HCT116 (cell line): Measurements from ENCODE around the gene RUFY1. TPM values are rescaled to one million over a fixed set of nuclear protein-coding genes. Genes with fewer than 3 reads are reported as not detected.

ENCODE experiments used
- ATAC-seq: fragments of 200-7000 bp; cut with Tn5 transposase; 2 replicates; pipeline ENCODE4 v1.9.1; 2020; ENCODE audit warnings: mild to moderate bottlenecking, moderate library complexity
- BruUV-seq: library from RNA; stranded (reverse); fragments of 400-500 nt; replicated peaks from 2 replicates; lab custom pipeline; 2021; lab: Mats Ljungman, UMichigan
- CTCF ChIA-PET: fragments of 300-600 bp; sonication (Branson Sonifier 250); formaldehyde crosslinking; loops from one replicate; lab custom pipeline; 2021; ENCODE audit warnings: antibody characterized with exemption; lab: Charles Lee
- POLR2A ChIA-PET: fragments of 300-600, 350-600 bp; sonication (Branson Sonifier 250); formaldehyde crosslinking; loops from one replicate; lab custom pipeline; 2021; ENCODE audit warnings: antibody characterized with exemption; lab: Charles Lee
- RAD21 ChIA-PET, 2 experiments: fragments of 300-600 bp; sonication (Branson Sonifier 250); formaldehyde crosslinking; loops; one replicate each; lab custom pipeline; 2023; ENCODE audit warnings: low total read pairs in 2 of 2; ENCODE audit not compliant: uncharacterized antibody in 2 of 2, unreplicated experiment in 2 of 2, low non-redundant PET in 1 of 2; lab: Charles Lee
- DNase-seq: peaks from one replicate; pipeline ENCODE4 v3.0.0-alpha.2; 2010; ENCODE audit warnings: low read depth, low spot score
- H2AFZ ChIP-seq: fragments of 200-600 bp; shearing (Covaris generic), sonication (generic); 2 replicates; pipeline ENCODE4 v1.6.1; 2017; ENCODE audit warnings: low read depth, mixed run types, mixed read lengths, antibody characterized with exemption, low read length; ENCODE audit not compliant: poor library complexity, severe bottlenecking
- H3K27ac ChIP-seq: 2 replicates; pipeline ENCODE4 v1.5.1; 2012; ENCODE audit warnings: low read depth, low read length
- H3K27me3 ChIP-seq: fragments of 200-600 bp; sonication (generic); 2 replicates; pipeline ENCODE4 v1.6.1; 2016; ENCODE audit warnings: mixed run types, low read length, mixed read lengths; ENCODE audit not compliant: insufficient read depth
- H3K36me3 ChIP-seq, 2 experiments: fragments of 200-500 bp in 1 of 2; fragments of 200-600 bp in 1 of 2; sonication (Bioruptor generic) in 1 of 2; sonication (generic) in 1 of 2; 2 replicates each; pipeline versions ENCODE4 v1.5.1 to v1.6.1; 2014 to 2016; ENCODE audit warnings: low read length in 2 of 2, inconsistent platforms in 1 of 2, mixed read lengths in 1 of 2, mixed run types in 1 of 2; ENCODE audit not compliant: insufficient read depth in 2 of 2, control insufficient read depth in 1 of 2
- H3K4me1 ChIP-seq, 2 experiments: fragments of 200-600 bp in 1 of 2; sonication (generic) in 1 of 2; 2 replicates each; pipeline versions ENCODE4 v1.5.1 to v1.6.1; 2012 to 2017; ENCODE audit warnings: low read length in 2 of 2, inconsistent platforms in 1 of 2, mild to moderate bottlenecking in 1 of 2, mixed read lengths in 1 of 2, mixed run types in 1 of 2, moderate library complexity in 1 of 2; ENCODE audit not compliant: insufficient read depth in 2 of 2, control insufficient read depth in 1 of 2
- H3K4me2 ChIP-seq: fragments of 200-600 bp; sonication (generic); 2 replicates; pipeline ENCODE4 v1.6.1; 2017; ENCODE audit warnings: mixed run types, low read length, mixed read lengths
- H3K4me3 ChIP-seq, 2 experiments: fragments of 200-600 bp in 1 of 2; sonication (generic) in 1 of 2; replicated peaks in 1 of 2; 2 replicates each; pipeline ENCODE4 v1.5.1; 2011 to 2016; ENCODE audit warnings: low read length in 2 of 2, control low read depth in 1 of 2, low read depth in 1 of 2, mild to moderate bottlenecking in 1 of 2, mixed read lengths in 1 of 2, mixed run types in 1 of 2
- H3K79me2 ChIP-seq: fragments of 200-600 bp; sonication (generic); 2 replicates; pipeline ENCODE4 v1.6.1; 2017; ENCODE audit warnings: mild to moderate bottlenecking, mixed run types, low read length, moderate library complexity, mixed read lengths; ENCODE audit not compliant: insufficient read depth
- H3K9ac ChIP-seq: fragments of 200-600 bp; sonication (generic); 2 replicates; pipeline ENCODE4 v1.6.1; 2016; ENCODE audit warnings: low read length, mixed read lengths
- H3K9me2 ChIP-seq: fragments of 200-600 bp; sonication (generic), shearing (Covaris generic); 2 replicates; pipeline ENCODE4 v1.6.1; 2017; ENCODE audit warnings: mixed run types, mild to moderate bottlenecking, moderate library complexity; ENCODE audit not compliant: insufficient read depth
- H3K9me3 ChIP-seq, 2 experiments: fragments of 200-500 bp in 1 of 2; fragments of 200-600 bp in 1 of 2; sonication (Bioruptor generic) in 1 of 2; sonication (generic) in 1 of 2; 2 replicates each; pipeline ENCODE4 v1.6.1; 2014 to 2017; ENCODE audit warnings: low read length in 2 of 2, mixed read lengths in 2 of 2, inconsistent platforms in 1 of 2, low read depth in 1 of 2, mild to moderate bottlenecking in 1 of 2, mixed run types in 1 of 2, moderate library complexity in 1 of 2; ENCODE audit not compliant: control insufficient read depth in 1 of 2, insufficient read depth in 1 of 2
- H4K20me1 ChIP-seq: fragments of 200-600 bp; sonication (generic), shearing (Covaris generic); 2 replicates; pipeline ENCODE4 v1.6.1; 2017; ENCODE audit warnings: mixed run types, mild to moderate bottlenecking, moderate library complexity; ENCODE audit not compliant: insufficient read depth
- CBX3 ChIP-seq: IDR thresholded peaks from 2 replicates; pipeline ENCODE4 v1.6.1; 2012; ENCODE audit warnings: low read depth
- CEBPB ChIP-seq: IDR thresholded peaks from 2 replicates; pipeline ENCODE4 v1.6.1; 2012; ENCODE audit warnings: low read depth
- EGR1 ChIP-seq: IDR thresholded peaks from 2 replicates; pipeline ENCODE4 v1.6.1; 2012; ENCODE audit warnings: low read depth
- ELF1 ChIP-seq: IDR thresholded peaks from 2 replicates; pipeline ENCODE4 v1.6.1; 2012; ENCODE audit warnings: low read depth, borderline replicate concordance
- EZH2 ChIP-seq: fragments of 200-600 bp; sonication (generic); IDR thresholded peaks from 2 replicates; pipeline ENCODE4 v1.6.1; 2017; ENCODE audit warnings: antibody characterized with exemption, mixed run types
- EZH2phosphoT487 ChIP-seq: fragments of 200-600 bp; IDR thresholded peaks from 2 replicates; pipeline ENCODE4 v1.6.1; 2018; ENCODE audit warnings: antibody characterized with exemption, borderline replicate concordance
- FOSL1 ChIP-seq: IDR thresholded peaks from 2 replicates; pipeline ENCODE4 v1.6.1; 2012; ENCODE audit warnings: low read depth
- JUND ChIP-seq: IDR thresholded peaks from 2 replicates; pipeline ENCODE4 v1.6.1; 2012
- POLR2A ChIP-seq: IDR thresholded peaks from 2 replicates; pipeline ENCODE4 v1.7.0; 2011; ENCODE audit warnings: borderline replicate concordance; ENCODE audit not compliant: insufficient read depth, insufficient read length; ENCODE audit errors: extremely low read depth
- RAD21 ChIP-seq: IDR thresholded peaks from 2 replicates; pipeline ENCODE4 v1.6.1; 2012; ENCODE audit warnings: low read depth, mild to moderate bottlenecking
- SIN3A ChIP-seq: IDR thresholded peaks from 2 replicates; pipeline ENCODE4 v1.6.1; 2012; ENCODE audit warnings: low read depth
- SP1 ChIP-seq: IDR thresholded peaks from 2 replicates; pipeline ENCODE4 v1.6.1; 2012; ENCODE audit warnings: low read depth
- SRF ChIP-seq: IDR thresholded peaks from 2 replicates; pipeline ENCODE4 v1.6.1; 2012; ENCODE audit warnings: low read depth
- TCF7L2 ChIP-seq: IDR thresholded peaks from 2 replicates; pipeline ENCODE4 v1.7.0; 2011; ENCODE audit warnings: borderline replicate concordance, inconsistent platforms; ENCODE audit not compliant: insufficient read depth, insufficient read length; ENCODE audit errors: extremely low read depth
- ZNF274 ChIP-seq: fragments of 200-500 bp; sonication (Bioruptor generic); IDR thresholded peaks from 2 replicates; pipeline ENCODE4 v1.6.1; 2014; ENCODE audit warnings: mild to moderate bottlenecking, low read depth, low read length, inconsistent platforms
- intact Hi-C: fragments of 100-400 bp; cut with micrococcal nuclease; formaldehyde crosslinking; loops from 2 replicates; pipeline ENCODE4 v1.10.0; 2022
- total RNA-seq: library from RNA; stranded (reverse); gene quantifications from one replicate; pipeline ENCODE4 v1.2.1, GENCODE V29; 2021; ENCODE audit not compliant: unreplicated experiment
- TF ChIP-seq, protein P1 (sequence below): IDR thresholded peaks from 2 replicates; pipeline ENCODE4 v1.6.1; 2011; ENCODE audit warnings: mild to moderate bottlenecking, low read length, moderate library complexity; ENCODE audit not compliant: insufficient replicate concordance; ENCODE audit errors: extremely low read depth
- TF ChIP-seq, protein P2 (sequence below): IDR thresholded peaks from 2 replicates; pipeline ENCODE4 v1.6.1; 2012; ENCODE audit warnings: low read depth
- TF ChIP-seq, protein P3 (sequence below): IDR thresholded peaks from 2 replicates; pipeline ENCODE4 v1.6.1; 2012
- TF ChIP-seq, protein P4 (sequence below), 3 experiments: fragments of 200-600 bp in 1 of 3; sonication (generic) in 1 of 3; IDR thresholded peaks in 2 of 3; conservative IDR thresholded peaks in 1 of 3; 2 replicates each; pipeline ENCODE4 v1.5.1; 2012 to 2017; ENCODE audit warnings: low read depth in 2 of 3, low read length in 2 of 3, antibody characterized with exemption in 1 of 3, borderline replicate concordance in 1 of 3, control low read depth in 1 of 3, mild to moderate bottlenecking in 1 of 3, mixed read lengths in 1 of 3, mixed run types in 1 of 3, moderate library complexity in 1 of 3; ENCODE audit not compliant: insufficient read depth in 1 of 3
- TF ChIP-seq, protein P5 (sequence below): IDR thresholded peaks from 2 replicates; pipeline ENCODE4 v1.6.1; 2012

Gene RUFY1
- total RNA-seq, 1 experiment from 2014 or later = 32.9 TPM

DNA sequence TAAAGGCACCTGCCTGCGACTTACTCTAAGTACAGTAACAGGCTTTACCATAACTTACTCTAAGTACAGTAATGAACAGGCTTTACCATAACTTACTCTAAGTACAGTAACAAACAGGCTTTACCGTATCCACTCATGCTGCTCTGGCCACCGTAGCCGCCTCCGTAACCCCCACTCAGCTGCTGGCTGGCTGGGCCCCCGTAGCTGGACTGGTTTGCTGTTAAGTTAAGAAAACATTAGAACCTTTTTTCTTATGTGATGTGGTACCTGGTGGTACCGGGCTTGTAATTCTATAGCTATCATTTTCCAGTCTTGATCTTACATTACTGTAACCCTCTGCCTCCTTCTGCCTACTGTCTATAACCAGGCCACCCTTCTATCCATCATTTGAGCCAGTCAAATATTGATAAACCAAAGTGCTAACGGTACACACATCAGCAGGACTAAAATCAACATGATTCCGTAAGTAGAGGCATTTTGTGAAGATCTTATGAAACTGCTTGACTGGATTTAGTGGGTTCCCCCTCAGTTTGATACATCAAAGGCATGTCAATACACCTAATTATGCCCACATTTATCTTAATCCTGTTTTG is 65.7 kb downstream of the RUFY1 start:
- no peak overlapping the region for H3K4me3 ChIP-seq
- CTCF ChIA-PET = no interaction called here
- H3K4me1 ChIP-seq = peaks cover 0 to 4% of the 10 kb centered on the region in 2 experiments; a peak in 1 of 4 replicates
- H3K27me3 ChIP-seq = no peaks in the 10 kb centered on the region
- H3K79me2 ChIP-seq = peaks cover 78% of the 10 kb centered on the region
- intact Hi-C loops = no loop called here
- RAD21 ChIA-PET = no interaction called here
- no peak overlapping the region for H3K27ac ChIP-seq
- no peaks in the 10 kb centered on the region for H3K9me3 ChIP-seq
- H3K4me2 ChIP-seq = no peak overlapping the region
- H3K36me3 ChIP-seq = peaks cover 71 to 96% of the 10 kb centered on the region in 2 experiments
- POLR2A ChIA-PET = interaction anchor here (6.0 kb wide), 1 partner anchor 7 kb away, joined by 63 read pairs; the partner anchor contains the start of gene HNRNPH1
- BruUV-seq = no TSS peak
- no peaks in the 10 kb centered on the region for H3K9me2 ChIP-seq
- H4K20me1 ChIP-seq = peaks cover 85% of the 10 kb centered on the region
- DNase-seq (no peak), ATAC-seq (no peak)
- no peak for TF ChIP-seq EGR1
- no peak for TF ChIP-seq CEBPB
- no peak for TF ChIP-seq FOSL1
- TF ChIP-seq EZH2 = no peak
- no peak for TF ChIP-seq SP1
- no peak for TF ChIP-seq ELF1
- TF ChIP-seq, protein P1, sequence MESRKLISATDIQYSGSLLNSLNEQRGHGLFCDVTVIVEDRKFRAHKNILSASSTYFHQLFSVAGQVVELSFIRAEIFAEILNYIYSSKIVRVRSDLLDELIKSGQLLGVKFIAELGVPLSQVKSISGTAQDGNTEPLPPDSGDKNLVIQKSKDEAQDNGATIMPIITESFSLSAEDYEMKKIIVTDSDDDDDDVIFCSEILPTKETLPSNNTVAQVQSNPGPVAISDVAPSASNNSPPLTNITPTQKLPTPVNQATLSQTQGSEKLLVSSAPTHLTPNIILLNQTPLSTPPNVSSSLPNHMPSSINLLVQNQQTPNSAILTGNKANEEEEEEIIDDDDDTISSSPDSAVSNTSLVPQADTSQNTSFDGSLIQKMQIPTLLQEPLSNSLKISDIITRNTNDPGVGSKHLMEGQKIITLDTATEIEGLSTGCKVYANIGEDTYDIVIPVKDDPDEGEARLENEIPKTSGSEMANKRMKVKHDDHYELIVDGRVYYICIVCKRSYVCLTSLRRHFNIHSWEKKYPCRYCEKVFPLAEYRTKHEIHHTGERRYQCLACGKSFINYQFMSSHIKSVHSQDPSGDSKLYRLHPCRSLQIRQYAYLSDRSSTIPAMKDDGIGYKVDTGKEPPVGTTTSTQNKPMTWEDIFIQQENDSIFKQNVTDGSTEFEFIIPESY = no peak
- TF ChIP-seq EZH2phosphoT487 = no peak
- TF ChIP-seq TCF7L2 = no peak
- TF ChIP-seq POLR2A = no peak
- no peak for TF ChIP-seq SIN3A
- TF ChIP-seq, protein P2, sequence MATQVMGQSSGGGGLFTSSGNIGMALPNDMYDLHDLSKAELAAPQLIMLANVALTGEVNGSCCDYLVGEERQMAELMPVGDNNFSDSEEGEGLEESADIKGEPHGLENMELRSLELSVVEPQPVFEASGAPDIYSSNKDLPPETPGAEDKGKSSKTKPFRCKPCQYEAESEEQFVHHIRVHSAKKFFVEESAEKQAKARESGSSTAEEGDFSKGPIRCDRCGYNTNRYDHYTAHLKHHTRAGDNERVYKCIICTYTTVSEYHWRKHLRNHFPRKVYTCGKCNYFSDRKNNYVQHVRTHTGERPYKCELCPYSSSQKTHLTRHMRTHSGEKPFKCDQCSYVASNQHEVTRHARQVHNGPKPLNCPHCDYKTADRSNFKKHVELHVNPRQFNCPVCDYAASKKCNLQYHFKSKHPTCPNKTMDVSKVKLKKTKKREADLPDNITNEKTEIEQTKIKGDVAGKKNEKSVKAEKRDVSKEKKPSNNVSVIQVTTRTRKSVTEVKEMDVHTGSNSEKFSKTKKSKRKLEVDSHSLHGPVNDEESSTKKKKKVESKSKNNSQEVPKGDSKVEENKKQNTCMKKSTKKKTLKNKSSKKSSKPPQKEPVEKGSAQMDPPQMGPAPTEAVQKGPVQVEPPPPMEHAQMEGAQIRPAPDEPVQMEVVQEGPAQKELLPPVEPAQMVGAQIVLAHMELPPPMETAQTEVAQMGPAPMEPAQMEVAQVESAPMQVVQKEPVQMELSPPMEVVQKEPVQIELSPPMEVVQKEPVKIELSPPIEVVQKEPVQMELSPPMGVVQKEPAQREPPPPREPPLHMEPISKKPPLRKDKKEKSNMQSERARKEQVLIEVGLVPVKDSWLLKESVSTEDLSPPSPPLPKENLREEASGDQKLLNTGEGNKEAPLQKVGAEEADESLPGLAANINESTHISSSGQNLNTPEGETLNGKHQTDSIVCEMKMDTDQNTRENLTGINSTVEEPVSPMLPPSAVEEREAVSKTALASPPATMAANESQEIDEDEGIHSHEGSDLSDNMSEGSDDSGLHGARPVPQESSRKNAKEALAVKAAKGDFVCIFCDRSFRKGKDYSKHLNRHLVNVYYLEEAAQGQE = no peak
- TF ChIP-seq, protein P3, sequence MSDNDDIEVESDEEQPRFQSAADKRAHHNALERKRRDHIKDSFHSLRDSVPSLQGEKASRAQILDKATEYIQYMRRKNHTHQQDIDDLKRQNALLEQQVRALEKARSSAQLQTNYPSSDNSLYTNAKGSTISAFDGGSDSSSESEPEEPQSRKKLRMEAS = no peak
- TF ChIP-seq, protein P4, sequence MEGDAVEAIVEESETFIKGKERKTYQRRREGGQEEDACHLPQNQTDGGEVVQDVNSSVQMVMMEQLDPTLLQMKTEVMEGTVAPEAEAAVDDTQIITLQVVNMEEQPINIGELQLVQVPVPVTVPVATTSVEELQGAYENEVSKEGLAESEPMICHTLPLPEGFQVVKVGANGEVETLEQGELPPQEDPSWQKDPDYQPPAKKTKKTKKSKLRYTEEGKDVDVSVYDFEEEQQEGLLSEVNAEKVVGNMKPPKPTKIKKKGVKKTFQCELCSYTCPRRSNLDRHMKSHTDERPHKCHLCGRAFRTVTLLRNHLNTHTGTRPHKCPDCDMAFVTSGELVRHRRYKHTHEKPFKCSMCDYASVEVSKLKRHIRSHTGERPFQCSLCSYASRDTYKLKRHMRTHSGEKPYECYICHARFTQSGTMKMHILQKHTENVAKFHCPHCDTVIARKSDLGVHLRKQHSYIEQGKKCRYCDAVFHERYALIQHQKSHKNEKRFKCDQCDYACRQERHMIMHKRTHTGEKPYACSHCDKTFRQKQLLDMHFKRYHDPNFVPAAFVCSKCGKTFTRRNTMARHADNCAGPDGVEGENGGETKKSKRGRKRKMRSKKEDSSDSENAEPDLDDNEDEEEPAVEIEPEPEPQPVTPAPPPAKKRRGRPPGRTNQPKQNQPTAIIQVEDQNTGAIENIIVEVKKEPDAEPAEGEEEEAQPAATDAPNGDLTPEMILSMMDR (IDR thresholded peaks at IDR 0.05 in 2 of 3, conservative IDR thresholded peaks at IDR 0.05 in 1 of 3; ENCODE audit: borderline replicate concordance in 1 of 3, insufficient read depth in 1 of 3, low read depth in 2 of 3, low read length in 2 of 3) = no peak
- TF ChIP-seq CBX3 = no peak
- no peak for TF ChIP-seq RAD21
- TF ChIP-seq ZNF274 = no peak
- TF ChIP-seq, protein P5, sequence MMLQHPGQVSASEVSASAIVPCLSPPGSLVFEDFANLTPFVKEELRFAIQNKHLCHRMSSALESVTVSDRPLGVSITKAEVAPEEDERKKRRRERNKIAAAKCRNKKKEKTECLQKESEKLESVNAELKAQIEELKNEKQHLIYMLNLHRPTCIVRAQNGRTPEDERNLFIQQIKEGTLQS = no peak
- no peak for TF ChIP-seq JUND
- TF ChIP-seq SRF = no peak
- H2AFZ ChIP-seq = no peak overlapping the region
- no peak overlapping the region for H3K9ac ChIP-seq
